GM19395 (cell line): Measurements from ENCODE around the gene RBM47.
"Not testable (repeated sequence)": the region's sequence is repeated elsewhere in the genome, so short reads cannot be mapped to it uniquely, and the experiment has no call there.

Source experiments
- ATAC-seq: cut with Tn5 transposase; IDR thresholded peaks from one replicate; pipeline ENCODE4 v1.9.1; 2021; ENCODE audit warnings: mild to moderate bottlenecking, moderate library complexity; ENCODE audit not compliant: unreplicated experiment

RBM47 gene

GRCh38 chr4:40455340-40455902 lies 174.2 kb downstream of the RBM47 start:
- ATAC-seq, result no peak

GRCh38 chr4:40454816-40455215 lies 174.8 kb downstream of the RBM47 start:
- no peak for ATAC-seq

- ATAC-seq, result no peak
Observed at GRCh38 chr4:40453912-40454311, 175.8 kb downstream of the RBM47 start.

GRCh38 chr4:40448875-40449274 lies 180.8 kb downstream of the RBM47 start:
- ATAC-seq, result no peak

- ATAC-seq, result no peak
Observed at GRCh38 chr4:40446839-40447238, 182.8 kb downstream of the RBM47 start.

GRCh38 chr4:40446261-40446750 lies 183.4 kb downstream of the RBM47 start:
- not testable (repeated sequence) for ATAC-seq

GRCh38 chr4:40445671-40446070 lies 184.0 kb downstream of the RBM47 start:
- no peak for ATAC-seq

GRCh38 chr4:40441430-40441829 lies 188.2 kb downstream of the RBM47 start:
- no peak for ATAC-seq

- ATAC-seq, result no peak
Observed at GRCh38 chr4:40439519-40439918, 190.1 kb downstream of the RBM47 start.

GRCh38 chr4:40438384-40439026 lies 191.2 kb downstream of the RBM47 start:
- ATAC-seq, result no peak

- ATAC-seq, result no peak
Observed at GRCh38 chr4:40437741-40438383, 191.8 kb downstream of the RBM47 start.

- not testable (repeated sequence) for ATAC-seq
Observed at GRCh38 chr4:40435306-40435705, 194.4 kb downstream of the RBM47 start.

GRCh38 chr4:40434126-40434687 lies 195.5 kb downstream of the RBM47 start:
- no peak for ATAC-seq

GRCh38 chr4:40432504-40432903 lies 197.2 kb downstream of the RBM47 start:
- ATAC-seq, result no peak

GRCh38 chr4:40427871-40428270 lies 201.8 kb downstream of the RBM47 start:
- not testable (repeated sequence) for ATAC-seq

- ATAC-seq, result no peak
Observed at GRCh38 chr4:40427128-40427527, 202.5 kb downstream of the RBM47 start.

GRCh38 chr4:40425799-40426574 lies 203.7 kb downstream of the RBM47 start:
- no peak for ATAC-seq

GRCh38 chr4:40423735-40424134 lies 205.9 kb downstream of the RBM47 start:
- ATAC-seq, result no peak

- peak; percentile 73 for ATAC-seq
Observed at GRCh38 chr4:40421839-40422708, 207.6 kb downstream of the RBM47 start.

GRCh38 chr4:40419231-40419912 lies 210.3 kb downstream of the RBM47 start:
- ATAC-seq, result no peak
